ENCODE measurements around the gene NUP133. TPM values are rescaled to one million over a fixed set of nuclear protein-coding genes. Genes with fewer than 3 reads are reported as not detected.

Gene NUP133
- total RNA-seq, 2 donors from 2014 or later: 13.5 to 16.3 TPM

- intact Hi-C loops (cut with DNase I): no loop called here
- H3K27me3 ChIP-seq: no peaks in the 10 kb centered on the region
- no peak overlapping the region for H3K4me3 ChIP-seq
- no peaks in the 10 kb centered on the region for H3K9me3 ChIP-seq
- TF ChIP-seq CTCF (IDR thresholded peaks at IDR 0.05): no peak
- no peak for TF ChIP-seq POLR2A (IDR thresholded peaks at IDR 0.05)
- no peak for DNase-seq
- H3K36me3 ChIP-seq (replicated peaks in 1 of 2; ENCODE audit: insufficient read depth in 1 of 2, low read depth in 2 of 2): peaks cover 10 to 21% of the 10 kb centered on the region in 2 donors
- WGBS, 2 donors: 59 to 73% methylated on average over 3 of the region's 3 CpGs
- H3K4me1 ChIP-seq: no peaks in the 10 kb centered on the region
- no peak overlapping the region for H3K27ac ChIP-seq
- no peak for ATAC-seq
Observed at GRCh38 chr1:229456016-229456415, 52.1 kb downstream of the NUP133 start.

DNA sequence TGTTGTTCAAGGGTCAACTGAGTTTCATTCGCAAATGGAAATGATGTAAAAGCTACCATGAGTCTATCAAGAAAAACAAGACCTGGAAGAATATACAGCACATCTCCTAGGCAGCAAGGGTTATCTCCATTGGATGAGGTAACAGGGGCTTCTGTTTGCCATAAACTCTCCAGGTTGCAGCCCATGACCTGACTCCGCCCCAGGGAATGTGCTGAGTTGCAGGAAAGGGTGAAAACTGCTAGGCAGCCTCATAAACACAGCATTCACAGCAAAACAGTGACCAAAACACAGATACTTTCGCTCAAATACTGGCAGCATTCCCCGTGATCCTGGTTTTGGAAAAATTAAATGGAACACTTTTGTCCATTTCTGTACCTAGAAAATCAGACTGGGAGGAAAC is 54.1 kb downstream of the NUP133 start:
- no peak overlapping the region for H3K4me3 ChIP-seq
- DNase-seq: no peak
- H3K9me3 ChIP-seq: no peaks in the 10 kb centered on the region
- peaks cover 2 to 18% of the 10 kb centered on the region in 2 donors for H3K36me3 ChIP-seq (replicated peaks in 1 of 2; ENCODE audit: insufficient read depth in 1 of 2, low read depth in 2 of 2)
- intact Hi-C loops (cut with DNase I): no loop called here
- TF ChIP-seq POLR2A (IDR thresholded peaks at IDR 0.05) (no peak), CTCF (IDR thresholded peaks at IDR 0.05) (no peak)
- H3K27ac ChIP-seq: no peak overlapping the region
- no peaks in the 10 kb centered on the region for H3K4me1 ChIP-seq
- no peak for ATAC-seq
- H3K27me3 ChIP-seq: no peaks in the 10 kb centered on the region
- WGBS, 2 donors: 91 to 94% methylated on average over 4 of the region's 4 CpGs

DNA sequence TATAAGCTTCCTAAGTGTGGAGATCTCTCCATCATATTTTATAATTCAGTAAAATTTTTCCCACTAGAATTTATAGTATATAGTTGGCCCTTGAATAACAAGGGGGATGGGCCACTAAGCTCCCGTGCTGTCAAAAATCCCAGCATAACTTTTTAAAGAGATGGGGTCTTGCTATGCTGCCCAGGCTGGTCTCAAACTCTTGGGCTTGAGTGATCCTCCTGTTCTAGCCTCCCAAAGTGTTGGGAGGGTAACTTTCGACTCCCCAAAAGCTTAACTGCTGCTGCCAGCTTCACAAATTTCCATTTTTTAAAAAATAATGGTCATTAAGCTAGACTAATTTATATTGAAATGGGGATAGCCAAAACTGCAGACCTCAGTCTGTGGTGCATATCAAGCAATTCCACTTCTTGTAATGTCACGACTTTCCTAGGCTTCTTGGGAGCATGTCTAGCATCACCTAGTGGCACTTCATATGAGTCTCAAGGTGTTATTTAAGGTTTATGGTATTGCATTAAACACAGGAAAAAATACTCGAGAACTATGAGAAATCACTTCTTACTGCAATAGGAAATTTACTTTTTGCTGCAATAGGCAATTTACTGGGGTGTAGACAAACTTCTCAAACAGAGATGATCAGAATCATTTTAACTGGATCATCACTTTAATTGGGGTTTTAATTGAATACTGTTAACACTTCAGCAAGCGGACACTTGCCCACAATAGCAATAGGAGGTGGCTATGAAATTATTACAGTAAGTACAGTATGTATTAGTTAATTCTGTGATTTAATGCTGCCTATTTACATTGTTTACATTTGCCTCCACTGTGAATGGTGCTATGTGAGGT is 55.0 kb downstream of the NUP133 start:
- Histone ChIP-seq H3K36me3 (replicated peaks in 1 of 2; ENCODE audit: insufficient read depth in 1 of 2, low read depth in 2 of 2) (peaks cover 3 to 15% of the 10 kb centered on the region in 2 donors), H3K4me1 (no peaks in the 10 kb centered on the region), H3K4me3 (no peak overlapping the region), H3K27ac (no peak overlapping the region), H3K9me3 (no peaks in the 10 kb centered on the region), H3K27me3 (no peaks in the 10 kb centered on the region)
- intact Hi-C loops (cut with DNase I): no loop called here
- DNase-seq (no peak), ATAC-seq (no peak)
- TF ChIP-seq CTCF (IDR thresholded peaks at IDR 0.05) (peak in 5 of 7 experiments; percentile 20 to 56 (median 47)), POLR2A (IDR thresholded peaks at IDR 0.05) (no peak)
- WGBS, 2 donors: 74 to 80% methylated on average over 5 of the region's 5 CpGs

- peaks cover 3 to 17% of the 10 kb centered on the region in 2 donors for H3K36me3 ChIP-seq (replicated peaks in 1 of 2; ENCODE audit: insufficient read depth in 1 of 2, low read depth in 2 of 2)
- 77 to 81% methylated on average over 2 of the region's 2 CpGs for WGBS, 2 donors
Observed at GRCh38 chr1:229448845-229449244, 59.3 kb downstream of the NUP133 start.

More at GRCh38 chr1:229448845-229449244, 59.3 kb downstream of the NUP133 start:
- Histone ChIP-seq H3K27ac (no peak overlapping the region), H3K4me3 (no peak overlapping the region), H3K27me3 (no peaks in the 10 kb centered on the region), H3K9me3 (no peaks in the 10 kb centered on the region), H3K4me1 (no peaks in the 10 kb centered on the region)
- TF ChIP-seq POLR2A (IDR thresholded peaks at IDR 0.05) (no peak), CTCF (IDR thresholded peaks at IDR 0.05) (no peak)
- ATAC-seq (no peak), DNase-seq (no peak)
- intact Hi-C loops (cut with DNase I): no loop called here
